CD14-positive monocyte (primary cell): Measurements from ENCODE around the gene TP53BP2. TPM values are rescaled to one million over a fixed set of nuclear protein-coding genes. Genes with fewer than 3 reads are reported as not detected.

ENCODE experiments used
- DNase-seq, 3 donors: peaks; one replicate each; pipeline ENCODE4 v3.0.0-alpha.2; 2011 to 2022
- H2AFZ ChIP-seq: 2 replicates; pipeline ENCODE4 v1.6.0; 2012; ENCODE audit warnings: mild to moderate bottlenecking, low read depth, low read length, inconsistent platforms; ENCODE audit not compliant: insufficient read depth, poor library complexity, severe bottlenecking
- H3K27ac ChIP-seq, 2 donors: 1 replicate in 1 of 2; 2 replicates in 1 of 2; pipeline ENCODE4 v1.5.1; 2012 to 2013; ENCODE audit warnings: low read length in 2 of 2, control low read depth in 1 of 2, inconsistent platforms in 1 of 2, low read depth in 1 of 2, mild to moderate bottlenecking in 1 of 2
- H3K27me3 ChIP-seq, 2 donors: one replicate each; pipeline versions ENCODE4 v1.6.0 to v1.6.1; 2011 to 2013; ENCODE audit warnings: low read length in 2 of 2; ENCODE audit not compliant: control insufficient read depth in 2 of 2, insufficient read depth in 2 of 2
- H3K36me3 ChIP-seq, 2 donors: replicated peaks in 1 of 2; 1 replicate in 1 of 2; 2 replicates in 1 of 2; pipeline versions ENCODE4 v1.5.1 to v1.6.1; 2012 to 2013; ENCODE audit warnings: low read length in 2 of 2, control low read depth in 1 of 2, inconsistent platforms in 1 of 2, mild to moderate bottlenecking in 1 of 2; ENCODE audit not compliant: insufficient read depth in 2 of 2, control insufficient read depth in 1 of 2
- H3K4me1 ChIP-seq, 2 donors: 1 replicate in 1 of 2; 2 replicates in 1 of 2; pipeline versions ENCODE4 v1.5.1 to v1.6.1; 2012 to 2013; ENCODE audit warnings: low read length in 2 of 2, control low read depth in 1 of 2, inconsistent platforms in 1 of 2, mild to moderate bottlenecking in 1 of 2, moderate library complexity in 1 of 2; ENCODE audit not compliant: insufficient read depth in 2 of 2, control insufficient read depth in 1 of 2
- H3K4me2 ChIP-seq: replicated peaks from 2 replicates; pipeline ENCODE3; 2012; ENCODE audit warnings: low read length, moderate library complexity, mild to moderate bottlenecking; ENCODE audit not compliant: poor library complexity, severe bottlenecking; ENCODE audit errors: extremely low read depth
- H3K4me3 ChIP-seq, 3 experiments: fragments of 200-600 bp in 1 of 3; sonication (generic) in 1 of 3; replicated peaks in 1 of 3; 1 replicate in 2 of 3; 2 replicates in 1 of 3; pipeline ENCODE4 v1.5.1; 2011 to 2013; ENCODE audit warnings: low read length in 3 of 3, mild to moderate bottlenecking in 3 of 3, control low read depth in 2 of 3, low read depth in 2 of 3, inconsistent platforms in 1 of 3, moderate library complexity in 1 of 3
- H3K79me2 ChIP-seq: 2 replicates; pipeline ENCODE4 v1.6.0; 2012; ENCODE audit warnings: mild to moderate bottlenecking, control low read depth, inconsistent platforms, low read length, moderate library complexity; ENCODE audit not compliant: insufficient read depth
- H3K9ac ChIP-seq: 2 replicates; pipeline ENCODE4 v1.6.0; 2017; ENCODE audit warnings: low read length, mild to moderate bottlenecking; ENCODE audit not compliant: insufficient read depth, poor library complexity, severe bottlenecking
- H3K9me3 ChIP-seq, 2 donors: replicated peaks in 1 of 2; 1 replicate in 1 of 2; 2 replicates in 1 of 2; pipeline versions ENCODE4 v1.5.1 to v1.6.1; 2012 to 2013; ENCODE audit warnings: low read length in 2 of 2, control low read depth in 1 of 2; ENCODE audit not compliant: control insufficient read depth in 1 of 2, insufficient read depth in 1 of 2
- H4K20me1 ChIP-seq: 2 replicates; pipeline ENCODE4 v1.6.0; 2012; ENCODE audit warnings: mild to moderate bottlenecking, low read length, control low read depth, moderate library complexity; ENCODE audit not compliant: insufficient read depth
- H3K27ac Mint-ChIP-seq, 7 donors: one replicate each; pipeline ENCODE4 v1.8.0; 2020; ENCODE audit warnings: mild to moderate bottlenecking in 7 of 7, mixed read lengths in 7 of 7, moderate library complexity in 6 of 7, inconsistent platforms in 2 of 7
- H3K27me3 Mint-ChIP-seq, 3 donors: one replicate each; pipeline ENCODE4 v1.8.0; 2021 to 2022; ENCODE audit warnings: low read depth in 3 of 3, mild to moderate bottlenecking in 3 of 3, mixed read lengths in 3 of 3, moderate library complexity in 3 of 3, inconsistent platforms in 1 of 3
- H3K36me3 Mint-ChIP-seq, 2 donors: one replicate each; pipeline ENCODE4 v1.8.0; 2020; ENCODE audit warnings: mixed read lengths in 2 of 2, inconsistent platforms in 1 of 2, mild to moderate bottlenecking in 1 of 2
- H3K4me1 Mint-ChIP-seq: one replicate; pipeline ENCODE4 v1.8.0; 2020; ENCODE audit warnings: mild to moderate bottlenecking, mixed read lengths
- H3K4me3 Mint-ChIP-seq, 2 donors: one replicate each; pipeline ENCODE4 v1.8.0; 2020; ENCODE audit warnings: mild to moderate bottlenecking in 2 of 2, mixed read lengths in 2 of 2, moderate library complexity in 1 of 2
- H3K9me3 Mint-ChIP-seq, 7 donors: one replicate each; pipeline ENCODE4 v1.8.0; 2020 to 2022; ENCODE audit warnings: mixed read lengths in 7 of 7, mild to moderate bottlenecking in 6 of 7, moderate library complexity in 6 of 7, inconsistent platforms in 2 of 7
- WGBS: methylation state at CpG from one replicate; pipeline ENCODE4 v1.1.5; 2013; ENCODE audit warnings: missing lambda C conversion rate; ENCODE audit not compliant: insufficient coverage; 5-methylcytosine and 5-hydroxymethylcytosine counted together
- intact Hi-C, 2 donors: fragments of 100-400 bp; cut with micrococcal nuclease; formaldehyde crosslinking; loops; one replicate each; pipeline versions ENCODE4 v1.15.0 to v1.15.1; 2023
- polyA plus RNA-seq, 3 donors: library from polyadenylated mRNA; depleted of rRNA in 1 of 3; unstranded in 2 of 3; stranded (reverse) in 1 of 3; fragments of 300-500 nt in 2 of 3; fragments of >200 nt in 1 of 3; fragmentation: Illumina TruSeq in 2 of 3; gene quantifications; 1 replicate in 2 of 3; 2 replicates in 1 of 3; pipeline ENCODE4 v1.2.3, GENCODE V29; 2012 to 2021
- TF ChIP-seq, protein P1 (sequence below): fragments of 200-600 bp; IDR thresholded peaks from one replicate; pipeline ENCODE4 v1.8.0; 2022; ENCODE audit warnings: antibody characterized with exemption, mild to moderate bottlenecking

Gene TP53BP2
- polyA plus RNA-seq, 3 donors: 5.7 to 19.7 (median 8.8) TPM

DNA sequence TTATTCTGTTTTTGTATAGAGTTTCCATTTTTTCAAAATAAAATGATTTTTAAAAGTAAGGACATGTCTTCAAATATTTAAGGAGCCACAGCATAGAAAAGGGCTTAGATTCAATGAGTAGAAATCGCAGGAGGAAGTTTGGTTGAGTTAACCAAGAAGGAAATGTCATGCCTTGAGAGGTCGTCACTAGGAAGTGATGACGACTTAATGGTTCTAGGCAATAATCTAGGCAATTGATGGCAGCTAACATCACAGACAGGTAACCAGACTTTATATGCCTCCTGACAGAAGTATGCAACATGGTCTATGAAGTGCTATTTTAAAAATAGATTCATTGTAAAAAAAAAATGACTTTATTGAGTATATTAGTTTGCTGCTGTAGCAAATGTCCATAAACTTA, 32.1 kb upstream of the TP53BP2 start:
- Mint-ChIP-seq H3K27ac (no peak overlapping the region), H3K4me1 (peaks cover 2% of the 10 kb centered on the region), H3K36me3 (no peaks in the 10 kb centered on the region), H3K9me3 (peaks cover 0 to 15% (median 6%) of the 10 kb centered on the region in 7 donors), H3K27me3 (peaks cover 0 to 3% (median 3%) of the 10 kb centered on the region in 3 donors), H3K4me3 (no peak overlapping the region)
- TF ChIP-seq, protein P1, sequence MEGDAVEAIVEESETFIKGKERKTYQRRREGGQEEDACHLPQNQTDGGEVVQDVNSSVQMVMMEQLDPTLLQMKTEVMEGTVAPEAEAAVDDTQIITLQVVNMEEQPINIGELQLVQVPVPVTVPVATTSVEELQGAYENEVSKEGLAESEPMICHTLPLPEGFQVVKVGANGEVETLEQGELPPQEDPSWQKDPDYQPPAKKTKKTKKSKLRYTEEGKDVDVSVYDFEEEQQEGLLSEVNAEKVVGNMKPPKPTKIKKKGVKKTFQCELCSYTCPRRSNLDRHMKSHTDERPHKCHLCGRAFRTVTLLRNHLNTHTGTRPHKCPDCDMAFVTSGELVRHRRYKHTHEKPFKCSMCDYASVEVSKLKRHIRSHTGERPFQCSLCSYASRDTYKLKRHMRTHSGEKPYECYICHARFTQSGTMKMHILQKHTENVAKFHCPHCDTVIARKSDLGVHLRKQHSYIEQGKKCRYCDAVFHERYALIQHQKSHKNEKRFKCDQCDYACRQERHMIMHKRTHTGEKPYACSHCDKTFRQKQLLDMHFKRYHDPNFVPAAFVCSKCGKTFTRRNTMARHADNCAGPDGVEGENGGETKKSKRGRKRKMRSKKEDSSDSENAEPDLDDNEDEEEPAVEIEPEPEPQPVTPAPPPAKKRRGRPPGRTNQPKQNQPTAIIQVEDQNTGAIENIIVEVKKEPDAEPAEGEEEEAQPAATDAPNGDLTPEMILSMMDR: no peak
- Histone ChIP-seq H3K4me2 (no peak overlapping the region), H3K79me2 (no peaks in the 10 kb centered on the region), H3K9me3 (no peaks in the 10 kb centered on the region), H4K20me1 (no peaks in the 10 kb centered on the region), H2AFZ (no peak overlapping the region), H3K9ac (no peak overlapping the region), H3K27me3 (no peaks in the 10 kb centered on the region), H3K27ac (no peak overlapping the region), H3K4me3 (no peak overlapping the region), H3K36me3 (no peaks in the 10 kb centered on the region), H3K4me1 (no peaks in the 10 kb centered on the region)
- WGBS: 35% methylated on average over 2 of the region's 3 CpGs
- intact Hi-C loops: no loop called here
- no peak for DNase-seq

DNA sequence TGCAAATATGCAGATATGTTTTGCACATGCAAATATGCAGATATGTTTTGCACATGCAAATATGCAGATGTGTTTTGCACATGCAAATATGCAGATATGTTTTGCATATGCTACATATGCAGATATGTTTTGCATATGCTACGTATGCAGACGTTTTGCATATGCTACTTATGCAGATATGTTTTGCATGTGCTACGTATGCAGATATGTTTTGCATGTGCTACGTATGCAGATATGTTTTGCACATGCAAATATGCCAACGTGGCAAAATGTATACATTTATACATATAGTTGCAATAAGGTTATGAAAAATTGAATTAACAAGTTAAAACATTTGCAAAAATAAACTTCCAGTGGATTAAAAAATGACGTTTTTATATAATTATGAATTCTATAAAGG, 30.8 kb upstream of the TP53BP2 start:
- 71% methylated on average over 2 of the region's 6 CpGs for WGBS
- H3K27me3 Mint-ChIP-seq: peaks cover 0 to 5% (median 0%) of the 10 kb centered on the region in 3 donors
- H3K4me1 Mint-ChIP-seq: peaks cover 5% of the 10 kb centered on the region
- Histone ChIP-seq H3K27me3 (no peaks in the 10 kb centered on the region), H3K9ac (no peak overlapping the region), H3K36me3 (no peaks in the 10 kb centered on the region), H3K4me3 (no peak overlapping the region), H3K4me1 (peaks cover 0 to 2% of the 10 kb centered on the region in 2 donors), H2AFZ (no peak overlapping the region), H3K4me2 (no peak overlapping the region), H3K9me3 (no peaks in the 10 kb centered on the region), H4K20me1 (no peaks in the 10 kb centered on the region), H3K79me2 (no peaks in the 10 kb centered on the region), H3K27ac (no peak overlapping the region)
- H3K36me3 Mint-ChIP-seq: no peaks in the 10 kb centered on the region
- H3K4me3 Mint-ChIP-seq: no peak overlapping the region
- peaks cover 0 to 16% (median 8%) of the 10 kb centered on the region in 7 donors for H3K9me3 Mint-ChIP-seq
- TF ChIP-seq, protein P1: no peak
- no peak overlapping the region for H3K27ac Mint-ChIP-seq
- intact Hi-C loops: no loop called here
- no peak for DNase-seq
